H1 (cell line): ENCODE results near the gene GLTPD2. TPM values are rescaled to one million over a fixed set of nuclear protein-coding genes. Genes with fewer than 3 reads are reported as not detected.

ENCODE experiments used
- CTCF ChIA-PET: fragments of 300-600 bp; sonication (Branson Sonifier 250); formaldehyde crosslinking; loops from one replicate; lab custom pipeline; 2021; ENCODE audit not compliant: partially characterized antibody; lab: Charles Lee
- POLR2A ChIA-PET: fragments of 300-600 bp; sonication (Branson Sonifier 250); formaldehyde crosslinking; loops from one replicate; lab custom pipeline; 2021; ENCODE audit warnings: inconsistent platforms; ENCODE audit not compliant: partially characterized antibody; lab: Charles Lee
- DNase-seq, 2 experiments: peaks; one replicate each; pipeline versions ENCODE4 v3.0.0 to v3.0.0-alpha.2; 2010 to 2022; ENCODE audit warnings: low spot score in 2 of 2, low read depth in 1 of 2, mixed read lengths in 1 of 2
- FAIRE-seq: peaks from 2 replicates; lab custom pipeline; 2011; peaks lifted over from hg19 to GRCh38; lab: Jason Lieb, UNC
- H2AFZ ChIP-seq: 2 replicates; pipeline ENCODE4 v1.8.1; 2012; ENCODE audit warnings: low read length, inconsistent platforms
- H2AK5ac ChIP-seq: 2 replicates; pipeline ENCODE4 v1.6.1; 2013; ENCODE audit warnings: low read depth, low read length
- H2BK120ac ChIP-seq: replicated peaks from 2 replicates; pipeline ENCODE3; 2013; ENCODE audit warnings: low read depth, low read length, inconsistent platforms
- H2BK12ac ChIP-seq: 2 replicates; pipeline ENCODE4 v1.6.1; 2013; ENCODE audit warnings: low read depth, low read length
- H2BK15ac ChIP-seq: 2 replicates; pipeline ENCODE4 v1.6.1; 2013; ENCODE audit warnings: low read length
- H2BK20ac ChIP-seq: 2 replicates; pipeline ENCODE4 v1.6.1; 2013; ENCODE audit warnings: low read length
- H2BK5ac ChIP-seq: 2 replicates; pipeline ENCODE4 v1.6.1; 2013; ENCODE audit warnings: low read depth, low read length
- H3K14ac ChIP-seq: 2 replicates; pipeline ENCODE4 v1.6.1; 2013; ENCODE audit warnings: inconsistent platforms; ENCODE audit not compliant: insufficient read length
- H3K18ac ChIP-seq: 2 replicates; pipeline ENCODE4 v1.6.1; 2013; ENCODE audit warnings: low read length; ENCODE audit errors: extremely low read depth
- H3K23ac ChIP-seq: 2 replicates; pipeline ENCODE4 v1.6.1; 2013; ENCODE audit warnings: inconsistent platforms; ENCODE audit not compliant: insufficient read length
- H3K23me2 ChIP-seq: 2 replicates; pipeline ENCODE4 v1.6.1; 2013; ENCODE audit warnings: low read depth, low read length
- H3K27ac ChIP-seq: 2 replicates; pipeline ENCODE4 v1.6.1; 2011; ENCODE audit warnings: low read depth, low read length, inconsistent platforms
- H3K27me3 ChIP-seq, 4 experiments: replicated peaks in 1 of 4; 1 replicate in 1 of 4; 2 replicates in 3 of 4; pipeline versions ENCODE4 v1.6.1 to v1.8.1; 2011 to 2013; ENCODE audit warnings: low read length in 3 of 4, mild to moderate bottlenecking in 3 of 4, inconsistent platforms in 2 of 4, mixed read lengths in 2 of 4, moderate library complexity in 1 of 4; ENCODE audit not compliant: control insufficient read depth in 3 of 4, insufficient read depth in 3 of 4; ENCODE audit errors: extremely low read depth in 1 of 4
- H3K36me3 ChIP-seq, 4 experiments: 2 replicates each; pipeline versions ENCODE4 v1.6.1 to v1.8.1; 2011 to 2013; ENCODE audit warnings: mild to moderate bottlenecking in 4 of 4, low read length in 3 of 4, moderate library complexity in 2 of 4, control low read depth in 1 of 4, inconsistent platforms in 1 of 4; ENCODE audit not compliant: insufficient read depth in 4 of 4, control insufficient read depth in 2 of 4
- H3K4ac ChIP-seq: replicated peaks from 2 replicates; pipeline ENCODE3; 2013; ENCODE audit warnings: low read length, low read depth, mixed read lengths, inconsistent platforms; ENCODE audit not compliant: insufficient read length
- H3K4me1 ChIP-seq, 4 experiments: replicated peaks in 1 of 4; 1 replicate in 1 of 4; 2 replicates in 3 of 4; pipeline versions ENCODE4 v1.6.1 to v1.8.1; 2011 to 2013; ENCODE audit warnings: low read length in 3 of 4, inconsistent platforms in 2 of 4, mixed read lengths in 1 of 4; ENCODE audit not compliant: insufficient read depth in 4 of 4, control insufficient read depth in 3 of 4
- H3K4me2 ChIP-seq, 2 experiments: 2 replicates each; pipeline versions ENCODE4 v1.6.1 to v1.8.1; 2011 to 2013; ENCODE audit warnings: low read depth in 2 of 2, low read length in 2 of 2, control low read depth in 1 of 2, inconsistent platforms in 1 of 2, mild to moderate bottlenecking in 1 of 2; ENCODE audit not compliant: insufficient read depth in 1 of 2
- H3K4me3 ChIP-seq, 4 experiments: fragments of 200-600, 300-600 bp in 1 of 4; sonication (generic), shearing (Covaris generic), sonication (Bioruptor Twin) in 1 of 4; 2 replicates each; pipeline versions ENCODE4 v1.5.1 to v1.8.1; 2011 to 2016; ENCODE audit warnings: low read length in 4 of 4, low read depth in 3 of 4, control low read depth in 2 of 4, inconsistent platforms in 2 of 4, mild to moderate bottlenecking in 2 of 4, mixed read lengths in 1 of 4, moderate library complexity in 1 of 4; ENCODE audit not compliant: insufficient read depth in 2 of 4; ENCODE audit errors: extremely low read depth in 1 of 4
- H3K56ac ChIP-seq: replicated peaks from 2 replicates; pipeline ENCODE3; 2013; ENCODE audit warnings: low read depth, mild to moderate bottlenecking, mixed read lengths, low read length, inconsistent platforms; ENCODE audit not compliant: insufficient read length
- H3K79me1 ChIP-seq: 2 replicates; pipeline ENCODE4 v1.6.1; 2013; ENCODE audit warnings: low read depth, low read length, control low read depth
- H3K79me2 ChIP-seq, 2 experiments: 2 replicates each; pipeline versions ENCODE4 v1.6.1 to v1.8.1; 2012 to 2013; ENCODE audit warnings: low read length in 2 of 2, mild to moderate bottlenecking in 2 of 2, inconsistent platforms in 1 of 2; ENCODE audit not compliant: insufficient read depth in 2 of 2, control insufficient read depth in 1 of 2
- H3K9ac ChIP-seq, 4 experiments: replicated peaks in 1 of 4; 1 replicate in 1 of 4; 2 replicates in 3 of 4; pipeline versions ENCODE4 v1.6.1 to v1.8.1; 2011 to 2013; ENCODE audit warnings: low read depth in 3 of 4, low read length in 3 of 4, control low read depth in 2 of 4, mild to moderate bottlenecking in 2 of 4, moderate library complexity in 2 of 4, inconsistent platforms in 1 of 4; ENCODE audit errors: extremely low read depth in 1 of 4
- H3K9me3 ChIP-seq, 2 experiments: 2 replicates each; pipeline versions ENCODE4 v1.6.1 to v1.8.1; 2012 to 2013; ENCODE audit warnings: mild to moderate bottlenecking in 2 of 2, moderate library complexity in 2 of 2, control low read depth in 1 of 2, inconsistent platforms in 1 of 2, low read depth in 1 of 2, low read length in 1 of 2, mixed read lengths in 1 of 2; ENCODE audit not compliant: insufficient read depth in 2 of 2
- H4K20me1 ChIP-seq, 2 experiments: replicated peaks in 1 of 2; 2 replicates each; pipeline versions ENCODE3 to v1.8.1; 2011 to 2013; ENCODE audit warnings: inconsistent platforms in 2 of 2, low read length in 2 of 2, mild to moderate bottlenecking in 1 of 2; ENCODE audit not compliant: insufficient read depth in 2 of 2, control insufficient read depth in 1 of 2
- H4K5ac ChIP-seq: 2 replicates; pipeline ENCODE4 v1.6.1; 2013; ENCODE audit warnings: low read length, low read depth, mixed read lengths, inconsistent platforms; ENCODE audit not compliant: insufficient read length
- H4K8ac ChIP-seq: 2 replicates; pipeline ENCODE4 v1.8.0; 2013; ENCODE audit warnings: mild to moderate bottlenecking, moderate library complexity, low read length, inconsistent platforms; ENCODE audit not compliant: insufficient read depth; ENCODE audit errors: extremely low read depth
- H4K91ac ChIP-seq: replicated peaks from 2 replicates; pipeline ENCODE3; 2013; ENCODE audit warnings: low read length, mixed read lengths, inconsistent platforms; ENCODE audit not compliant: insufficient read length
- GABPA ChIP-seq: IDR thresholded peaks from 2 replicates; pipeline ENCODE4 v1.6.1; 2011; ENCODE audit warnings: mild to moderate bottlenecking, low read length, moderate library complexity, borderline replicate concordance; ENCODE audit not compliant: insufficient read depth
- KDM4A ChIP-seq: IDR thresholded peaks from one replicate; pipeline ENCODE4 v1.7.1; 2012; ENCODE audit warnings: low read depth, mild to moderate bottlenecking, moderate library complexity, low read length, inconsistent platforms; ENCODE audit not compliant: severe bottlenecking
- MAFK ChIP-seq: IDR thresholded peaks from 2 replicates; pipeline ENCODE4 v1.6.1; 2012; ENCODE audit warnings: low read depth, mild to moderate bottlenecking, improper control_type of control experiment, low read length
- MAX ChIP-seq: IDR thresholded peaks from 2 replicates; pipeline ENCODE4 v1.6.1; 2012; ENCODE audit warnings: inconsistent platforms
- PHF8 ChIP-seq: fragments of 200-600 bp; sonication (generic); conservative IDR thresholded peaks from 2 replicates; pipeline ENCODE4 v1.7.1; 2012; ENCODE audit warnings: low read depth, mild to moderate bottlenecking, inconsistent platforms, low read length, moderate library complexity
- POU5F1 ChIP-seq: IDR thresholded peaks from 2 replicates; pipeline ENCODE4 v1.6.1; 2011; ENCODE audit warnings: low read depth, mild to moderate bottlenecking, low read length, moderate library complexity
- RAD21 ChIP-seq, 2 experiments: IDR thresholded peaks in 1 of 2; conservative IDR thresholded peaks in 1 of 2; 2 replicates each; pipeline ENCODE4 v1.6.1; 2011; ENCODE audit warnings: low read depth in 2 of 2, low read length in 2 of 2, improper control_type of control experiment in 1 of 2, inconsistent platforms in 1 of 2, mild to moderate bottlenecking in 1 of 2, moderate library complexity in 1 of 2
- TAF7 ChIP-seq: optimal IDR thresholded peaks from 2 replicates; pipeline ENCODE3; 2011; ENCODE audit warnings: low read depth, mild to moderate bottlenecking, inconsistent platforms, low read length, moderate library complexity, borderline replicate concordance
- WGBS, 2 experiments: shearing (Covaris generic) in 1 of 2; methylation state at CpG; one replicate each; pipeline versions ENCODE4 v1.1.6 to v1.1.7; 2013 to 2015; ENCODE audit warnings: low lambda C conversion rate in 2 of 2, mixed read lengths in 2 of 2, inconsistent platforms in 1 of 2, low coverage in 1 of 2, missing lambda C conversion rate in 1 of 2; ENCODE audit not compliant: insufficient replicate concordance in 2 of 2, insufficient coverage in 1 of 2, insufficient read length in 1 of 2; ENCODE audit errors: extremely low coverage in 1 of 2, missing lambda C conversion rate in 1 of 2; 5-methylcytosine and 5-hydroxymethylcytosine counted together
- polyA plus RNA-seq, 7 experiments: library from polyadenylated mRNA; depleted of rRNA in 3 of 7; stranded (reverse) in 5 of 7; unstranded in 2 of 7; fragments of >200 nt in 5 of 7; fragments of 200-250 nt in 2 of 7; gene quantifications; 1 replicate in 5 of 7; 2 replicates in 1 of 7; 4 replicates in 1 of 7; pipeline versions ENCODE4 v1.2.1 to v1.2.3, GENCODE V29; 2011 to 2013; ENCODE audit warnings: missing spikeins in 2 of 7, mixed read lengths in 2 of 7
- total RNA-seq: library from RNA; stranded (reverse); fragmentation: NEBNext Ultra II Directional; extraction: Animal tissue kit (Norgen Biotek cat#: 25700); gene quantifications from 2 replicates; pipeline ENCODE4 v1.2.1, GENCODE V29; 2021
- TF ChIP-seq, protein P1 (sequence below): IDR thresholded peaks from 2 replicates; pipeline ENCODE4 v1.6.1; 2012; ENCODE audit warnings: inconsistent platforms

Gene GLTPD2
- total and polyA plus RNA-seq, 2 of the 8 experiments (the other 6 are each of a cell fraction or from before 2014, with no cell fraction given): not detected

DNA sequence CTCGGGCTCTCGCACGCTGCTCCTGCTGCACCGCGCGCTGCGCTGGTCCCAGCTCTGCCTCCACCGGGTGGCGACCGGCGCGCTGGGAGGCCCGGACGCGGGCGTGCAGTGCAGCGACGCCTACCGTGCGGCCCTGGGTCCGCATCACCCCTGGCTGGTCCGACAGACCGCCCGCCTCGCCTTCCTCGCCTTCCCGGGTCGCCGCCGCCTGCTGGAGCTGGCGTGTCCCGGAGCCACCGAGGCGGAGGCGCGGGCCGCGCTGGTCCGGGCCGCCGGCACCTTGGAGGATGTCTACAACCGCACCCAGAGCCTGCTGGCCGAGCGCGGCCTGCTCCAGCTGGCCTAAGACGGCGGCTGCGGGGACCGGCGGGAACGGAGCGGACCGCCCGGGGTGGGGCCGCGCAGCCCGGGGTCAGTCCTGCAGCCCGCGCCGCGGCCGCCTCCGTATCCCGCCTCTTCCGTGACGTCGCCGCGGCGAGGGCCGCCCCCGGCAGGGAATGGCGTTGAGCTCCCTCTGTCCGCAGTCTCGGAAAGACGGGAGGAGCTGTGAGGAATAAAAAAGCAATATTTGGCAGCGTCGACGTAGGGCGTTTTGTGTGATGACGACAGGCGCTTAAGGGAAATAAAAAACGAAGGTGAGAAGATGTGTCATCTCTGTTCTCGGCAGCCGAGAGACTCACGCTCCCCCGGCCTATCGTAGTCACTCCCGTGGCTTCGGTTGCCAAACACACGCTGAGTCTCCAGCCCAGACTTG lies 1.4 kb downstream of the GLTPD2 start:
- Histone ChIP-seq H3K23me2 (peaks cover 17% of the 10 kb centered on the region), H3K4me2 (peak overlapping the region; percentile 70 to 98), H2AFZ (peak overlapping the region; percentile 97), H3K9me3 (no peaks in the 10 kb centered on the region), H3K14ac (no peak overlapping the region), H4K8ac (peak overlapping the region; percentile 89; the same call in 1 of the 2 replicates), H3K9ac (peak overlapping the region; percentile 23 to 60 (median 30); a peak in 5 of 7 replicates), H3K4me3 (peak overlapping the region; percentile 46 to 74 (median 66)), H2BK12ac (peak overlapping the region; percentile 75), H4K91ac (no peak overlapping the region), H2BK5ac (no peak overlapping the region), H4K20me1 (peaks cover 0 to 2% of the 10 kb centered on the region in 2 experiments), H2BK15ac (peak overlapping the region; percentile 19; the same call in 1 of the 2 replicates), H2BK20ac (no peak overlapping the region), H3K4ac (no peak overlapping the region), H3K27ac (no peak overlapping the region), H4K5ac (no peak overlapping the region), H3K23ac (no peak overlapping the region), H3K79me1 (no peaks in the 10 kb centered on the region), H3K27me3 (peaks cover 3 to 30% (median 17%) of the 10 kb centered on the region in 4 experiments), H3K56ac (no peak overlapping the region), H2AK5ac (no peak overlapping the region), H2BK120ac (no peak overlapping the region), H3K4me1 (peaks cover 0 to 15% (median 8%) of the 10 kb centered on the region in 4 experiments; a peak in 5 of 7 replicates), H3K79me2 (no peaks in the 10 kb centered on the region), H3K18ac (peak overlapping the region; percentile 71; the same call in 1 of the 2 replicates), H3K36me3 (no peaks in the 10 kb centered on the region)
- FAIRE-seq (no peak), DNase-seq (peak in 1 of 2 experiments; percentile 81)
- ChIA-PET CTCF (interaction anchor here (0.7 to 4.8 kb wide), 28 partner anchors 11 to 227 kb away, joined by 3 to 27 read pairs (median 4); partner anchors contain the start of genes MED11, PLD2 and TM4SF5), POLR2A (interaction anchor here (1.1 to 3.1 kb wide), 11 partner anchors 15 to 150 kb away, joined by 3 to 15 read pairs (median 4); partner anchors contain the start of genes PLD2, RNF167 and SLC25A11)
- WGBS, 2 experiments: 3% methylated on average over 70 of the region's 91 CpGs; no CpG with 5 or more reads in 1 of the 2 experiments
- peak in 1 of 2 experiments; percentile 8; a peak in 2 of 4 replicates for TF ChIP-seq RAD21 (IDR thresholded peaks at IDR 0.05 in 1 of 2, conservative IDR thresholded peaks at IDR 0.05 in 1 of 2; ENCODE audit: low read depth in 2 of 2, low read length in 2 of 2)
- no peak; the same call in 1 of the 2 replicates for TF ChIP-seq GABPA
- TF ChIP-seq TAF7: peak; percentile 21
- TF ChIP-seq PHF8: peak; percentile 41; the same call in 1 of the 2 replicates
- no peak for TF ChIP-seq POU5F1
- peak; percentile 55 for TF ChIP-seq KDM4A
- TF ChIP-seq MAX: peak; percentile 52; the same call in 1 of the 2 replicates
- TF ChIP-seq MAFK: no peak
- TF ChIP-seq, protein P1, sequence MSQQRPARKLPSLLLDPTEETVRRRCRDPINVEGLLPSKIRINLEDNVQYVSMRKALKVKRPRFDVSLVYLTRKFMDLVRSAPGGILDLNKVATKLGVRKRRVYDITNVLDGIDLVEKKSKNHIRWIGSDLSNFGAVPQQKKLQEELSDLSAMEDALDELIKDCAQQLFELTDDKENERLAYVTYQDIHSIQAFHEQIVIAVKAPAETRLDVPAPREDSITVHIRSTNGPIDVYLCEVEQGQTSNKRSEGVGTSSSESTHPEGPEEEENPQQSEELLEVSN: peak; percentile 55; the same call in 1 of the 2 replicates
